Astrocyte (in vitro differentiated cells and primary cell): ENCODE measurements around the gene THTPA.

Experiments used
- EZH2 ChIP-seq: IDR thresholded peaks from 2 replicates; pipeline ENCODE4 v1.6.1; 2012; ENCODE audit warnings: mild to moderate bottlenecking, low read length, inconsistent platforms; ENCODE audit not compliant: insufficient read depth
- TF ChIP-seq, protein P1 (sequence below): IDR thresholded peaks from 2 replicates; pipeline ENCODE4 v1.5.1; 2011; ENCODE audit warnings: low read depth, mild to moderate bottlenecking, inconsistent platforms, low read length, moderate library complexity; ENCODE audit not compliant: insufficient read depth

DNA sequence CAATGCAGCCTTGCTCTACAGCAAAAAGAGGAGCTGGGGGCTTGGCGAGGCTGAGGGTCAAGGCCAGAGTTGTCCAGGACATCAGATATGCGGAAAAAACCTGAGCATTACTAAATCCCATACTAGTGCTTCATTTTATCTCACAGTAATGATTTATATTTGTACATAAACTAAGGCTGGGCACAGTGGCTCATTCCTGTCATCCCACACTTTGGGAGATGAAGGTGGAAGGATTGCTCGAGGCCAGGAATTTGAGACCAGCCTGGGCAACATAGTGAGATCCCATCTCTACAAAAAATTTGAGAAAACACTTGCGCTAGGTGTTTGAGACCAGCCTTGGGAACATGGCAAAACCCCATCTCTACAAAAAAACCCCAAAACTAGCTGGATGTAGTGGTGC lies 34.1 kb downstream of the THTPA start:
- TF ChIP-seq, protein P1, sequence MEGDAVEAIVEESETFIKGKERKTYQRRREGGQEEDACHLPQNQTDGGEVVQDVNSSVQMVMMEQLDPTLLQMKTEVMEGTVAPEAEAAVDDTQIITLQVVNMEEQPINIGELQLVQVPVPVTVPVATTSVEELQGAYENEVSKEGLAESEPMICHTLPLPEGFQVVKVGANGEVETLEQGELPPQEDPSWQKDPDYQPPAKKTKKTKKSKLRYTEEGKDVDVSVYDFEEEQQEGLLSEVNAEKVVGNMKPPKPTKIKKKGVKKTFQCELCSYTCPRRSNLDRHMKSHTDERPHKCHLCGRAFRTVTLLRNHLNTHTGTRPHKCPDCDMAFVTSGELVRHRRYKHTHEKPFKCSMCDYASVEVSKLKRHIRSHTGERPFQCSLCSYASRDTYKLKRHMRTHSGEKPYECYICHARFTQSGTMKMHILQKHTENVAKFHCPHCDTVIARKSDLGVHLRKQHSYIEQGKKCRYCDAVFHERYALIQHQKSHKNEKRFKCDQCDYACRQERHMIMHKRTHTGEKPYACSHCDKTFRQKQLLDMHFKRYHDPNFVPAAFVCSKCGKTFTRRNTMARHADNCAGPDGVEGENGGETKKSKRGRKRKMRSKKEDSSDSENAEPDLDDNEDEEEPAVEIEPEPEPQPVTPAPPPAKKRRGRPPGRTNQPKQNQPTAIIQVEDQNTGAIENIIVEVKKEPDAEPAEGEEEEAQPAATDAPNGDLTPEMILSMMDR: no peak
- no peak for TF ChIP-seq EZH2
